Measurements from ENCODE around the gene CLTC.

DNA sequence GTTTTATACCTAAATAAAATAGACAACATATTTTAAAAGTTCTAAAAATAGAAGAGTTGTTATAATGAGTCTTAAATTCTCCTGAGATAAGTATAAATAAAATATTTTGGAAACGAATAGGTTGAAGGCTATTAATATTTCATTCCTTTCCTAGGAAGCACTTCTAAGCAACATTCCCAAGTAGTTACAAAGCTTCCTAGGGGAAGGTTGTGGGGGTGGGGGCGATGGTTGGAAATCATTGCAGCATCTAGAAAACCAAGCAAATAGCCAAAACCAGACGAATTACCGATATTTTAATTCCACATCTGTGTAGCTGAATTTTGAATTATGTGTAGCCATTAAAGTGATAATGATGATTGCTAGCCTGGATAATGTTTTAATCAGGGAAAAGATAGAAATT is 60.6 kb downstream of the CLTC start:
- TF ChIP-seq POLR2A (IDR thresholded peaks at IDR 0.05; ENCODE audit: low read length) (no peak), GATA1 (IDR thresholded peaks at IDR 0.05; ENCODE audit: low read depth, low read length) (no peak)
